ENCODE data around the gene GGPS1. TPM values are rescaled to one million over a fixed set of nuclear protein-coding genes. Genes with fewer than 3 reads are reported as not detected.

Gene GGPS1
- total and polyA plus RNA-seq, 8 donors: 7.0 to 37.6 (median 16.6) TPM

DNA sequence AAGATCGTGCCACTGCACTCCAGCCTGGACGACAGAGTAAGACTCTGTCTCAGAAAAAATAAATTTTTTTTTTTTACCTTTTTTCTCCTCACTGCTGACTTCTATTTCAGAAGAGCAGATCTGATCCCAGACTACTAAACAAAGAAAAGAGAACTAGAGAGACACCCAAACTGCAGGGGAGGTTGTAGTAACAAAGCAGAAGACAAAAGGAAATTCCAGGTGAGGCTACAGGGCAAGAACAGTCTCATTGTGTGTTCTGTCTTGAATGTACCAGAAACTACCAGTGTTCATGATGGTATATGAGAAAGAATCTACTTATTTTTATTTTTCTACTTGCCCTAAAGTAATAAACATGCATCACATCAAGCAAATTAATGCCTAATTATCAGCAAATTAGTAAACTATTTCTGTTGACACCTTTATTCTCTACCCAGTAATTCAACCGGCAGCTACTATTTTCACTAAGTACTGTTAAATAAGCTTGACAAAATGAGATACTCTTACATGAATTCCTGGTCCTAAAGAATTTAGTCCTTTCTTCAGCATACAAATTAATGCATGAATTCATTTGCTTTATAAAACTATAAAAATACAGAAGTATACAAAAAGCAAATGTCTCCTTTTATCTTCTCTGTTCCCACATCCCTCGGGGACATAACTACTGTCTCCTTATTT, 41.0 kb upstream of the GGPS1 start:
- WGBS, 5 donors: 85 to 92% (median 87%) methylated on average over 4 of the region's 4 CpGs

GRCh38 chr1:235289859-235290739, 38.3 kb upstream of the GGPS1 start:
- Histone ChIP-seq H3K36me3 (no peaks in the 10 kb centered on the region), H3K4me1 (peaks cover 35 to 100% (median 72%) of the 10 kb centered on the region in 4 donors), H3K27me3 (no peaks in the 10 kb centered on the region), H3K9me3 (no peaks in the 10 kb centered on the region), H3K27ac (no peak overlapping the region), H3K4me3 (no peak overlapping the region)
- DNase-seq: no peak
- 71 to 87% (median 79%) methylated on average over 12 of the region's 12 CpGs for WGBS, 5 donors
- TF ChIP-seq POLR2A (IDR thresholded peaks at IDR 0.05) (no peak), POLR2AphosphoS5 (IDR thresholded peaks at IDR 0.05) (no peak), EP300 (IDR thresholded peaks at IDR 0.05) (no peak), CTCF (IDR thresholded peaks at IDR 0.05) (no peak)
- intact Hi-C loops (cut with DNase I; ENCODE audit: low total_unique reads): no loop called here

More for the DNA sequence above, 41.0 kb upstream of the GGPS1 start:
- no peak for TF ChIP-seq CTCF (IDR thresholded peaks at IDR 0.05)
- H3K9me3 ChIP-seq: no peaks in the 10 kb centered on the region
- intact Hi-C loops (cut with DNase I; ENCODE audit: low total_unique reads): no loop called here
- no peaks in the 10 kb centered on the region for H3K36me3 ChIP-seq
- H3K27ac ChIP-seq: no peak overlapping the region
- H3K4me3 ChIP-seq: no peak overlapping the region
- no peaks in the 10 kb centered on the region for H3K27me3 ChIP-seq
- H3K4me1 ChIP-seq: peaks cover 14 to 88% (median 68%) of the 10 kb centered on the region in 4 donors
- no peak for DNase-seq

DNA sequence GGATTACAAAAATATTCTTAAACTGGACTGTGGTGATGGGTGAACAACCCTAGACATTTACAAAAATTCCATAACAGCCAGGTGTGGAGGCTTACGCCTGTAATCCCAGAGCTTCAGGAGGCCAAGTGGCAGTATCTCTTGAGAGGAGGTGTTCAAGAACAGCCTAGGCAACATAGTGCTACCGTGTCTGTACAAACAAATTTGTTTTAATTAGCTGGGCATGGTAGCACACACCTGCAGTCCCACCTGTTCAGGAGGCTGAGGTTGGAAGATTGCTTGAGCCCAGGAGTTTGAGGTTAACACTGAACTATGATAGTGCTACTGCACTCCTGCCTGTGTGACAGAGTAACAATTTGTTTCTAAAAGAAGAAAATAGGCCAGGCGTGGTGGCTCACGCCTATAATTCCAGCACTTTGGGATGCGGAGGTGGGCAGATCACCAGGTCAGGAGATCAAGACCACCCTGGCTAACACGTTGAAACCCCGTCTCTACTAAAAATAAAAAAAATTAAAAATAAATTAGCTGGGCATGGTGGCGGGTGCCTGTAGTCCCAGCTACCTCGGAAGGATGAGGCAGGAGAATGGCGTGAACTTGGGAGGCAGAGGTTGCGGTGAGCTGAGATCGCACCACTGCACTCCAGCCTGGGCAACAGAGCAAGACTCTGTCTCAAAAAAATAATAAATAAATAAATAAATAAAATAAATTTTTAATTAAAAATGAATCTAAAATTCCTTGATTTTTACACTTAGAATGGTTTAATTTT, 37.4 kb upstream of the GGPS1 start:
- intact Hi-C loops (cut with DNase I; ENCODE audit: low total_unique reads): no loop called here
- 84 to 88% (median 86%) methylated on average over 12 of the region's 12 CpGs for WGBS, 5 donors
- H3K9me3 ChIP-seq: no peaks in the 10 kb centered on the region

More for the DNA sequence above, 37.4 kb upstream of the GGPS1 start:
- H3K4me3 ChIP-seq: no peak overlapping the region
- DNase-seq: no peak
- H3K36me3 ChIP-seq: no peaks in the 10 kb centered on the region
- TF ChIP-seq POLR2AphosphoS5 (IDR thresholded peaks at IDR 0.05) (no peak), CTCF (IDR thresholded peaks at IDR 0.05) (no peak), EP300 (IDR thresholded peaks at IDR 0.05) (no peak), POLR2A (IDR thresholded peaks at IDR 0.05) (no peak)
- no peaks in the 10 kb centered on the region for H3K27me3 ChIP-seq
- no peak overlapping the region for H3K27ac ChIP-seq
- peaks cover 42 to 100% (median 75%) of the 10 kb centered on the region in 4 donors for H3K4me1 ChIP-seq
